ENCODE measurements around the gene BCAS3.
A peak's percentile ranks its signal among the peaks of the same experiment; 100 is the strongest.

The BCAS3 gene

GRCh38 chr17:61393904-61394629 is 716.4 kb downstream of the BCAS3 start:
- FAIRE-seq: no peak

GRCh38 chr17:61394630-61395408 is 717.2 kb downstream of the BCAS3 start:
- no peak for FAIRE-seq

DNA sequence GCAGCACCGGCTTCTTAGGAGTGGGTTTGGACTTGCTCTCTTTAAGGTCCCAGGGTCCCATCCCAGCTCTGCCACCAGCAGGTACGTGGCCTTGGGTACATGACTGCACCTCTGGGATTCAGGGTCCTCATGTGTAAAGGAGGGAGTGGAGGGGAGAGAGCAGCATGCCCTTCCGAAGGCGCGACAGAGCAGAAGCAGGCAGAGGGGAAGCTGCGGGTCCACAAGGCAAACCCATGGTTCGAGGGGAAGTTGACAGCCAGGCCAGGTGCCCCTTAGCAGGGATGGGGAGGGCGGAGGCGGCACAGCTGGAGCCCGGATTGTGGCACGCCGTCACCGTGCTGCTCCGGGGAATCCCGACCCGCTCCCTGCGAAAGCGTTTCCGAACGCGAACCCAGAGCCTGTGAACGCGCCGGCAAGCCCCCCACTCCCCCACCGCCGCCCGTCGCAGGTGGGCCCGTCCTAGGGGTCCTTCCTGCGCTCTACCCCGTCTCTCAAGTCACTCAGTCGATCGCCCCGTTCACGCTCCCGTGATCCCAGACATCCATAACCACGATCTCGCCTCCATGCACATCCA is 717.8 kb downstream of the BCAS3 start:
- FAIRE-seq: no peak

DNA sequence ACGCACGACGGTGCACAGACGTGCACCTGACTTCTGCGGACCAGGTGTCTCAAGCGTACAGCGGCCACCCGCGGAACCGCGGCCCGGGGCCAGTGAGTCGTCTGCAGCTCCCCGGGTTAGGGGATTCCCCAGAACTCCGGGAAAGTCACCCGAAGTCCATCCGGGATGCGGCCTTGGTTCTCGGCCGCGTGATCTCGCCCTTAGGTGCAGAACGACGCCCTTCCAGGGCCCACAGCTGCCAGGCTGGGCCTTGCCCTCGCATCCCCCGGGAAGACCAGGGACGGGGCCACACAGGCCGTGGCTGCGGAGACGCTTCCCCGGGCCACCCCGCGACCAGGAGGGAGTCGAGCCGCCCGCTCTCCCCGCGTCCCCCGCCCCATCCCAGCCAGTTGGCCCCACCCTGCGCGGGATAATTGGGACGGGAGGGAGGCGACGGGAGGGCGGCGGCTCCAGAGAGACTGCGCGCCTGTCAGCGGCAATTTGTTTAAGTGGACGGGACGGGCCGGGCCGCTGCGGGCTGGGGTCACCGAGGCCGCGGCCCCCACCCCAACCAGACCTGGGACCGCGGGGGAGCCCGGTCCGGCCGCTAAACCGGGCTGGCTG is 718.4 kb downstream of the BCAS3 start:
- FAIRE-seq: no peak

- no peak for FAIRE-seq
Observed at GRCh38 chr17:61396586-61397085, 719.0 kb downstream of the BCAS3 start.

GRCh38 chr17:61397086-61397842 is 719.6 kb downstream of the BCAS3 start:
- FAIRE-seq: no peak

- FAIRE-seq: no peak
Observed at GRCh38 chr17:61398721-61399130, 721.1 kb downstream of the BCAS3 start.

- peak; percentile 89 for FAIRE-seq
Observed at GRCh38 chr17:61399131-61400065, 721.7 kb downstream of the BCAS3 start, which contains the start of gene TBX2. Gene TBX2 (plus strand): TSS chr17:61399843. CDS start chr17:61400177, 334 bp downstream.

GRCh38 chr17:61400066-61400716 is 722.5 kb downstream of the BCAS3 start:
- no peak for FAIRE-seq

GRCh38 chr17:61400717-61401388 is 723.2 kb downstream of the BCAS3 start:
- FAIRE-seq: no peak

DNA sequence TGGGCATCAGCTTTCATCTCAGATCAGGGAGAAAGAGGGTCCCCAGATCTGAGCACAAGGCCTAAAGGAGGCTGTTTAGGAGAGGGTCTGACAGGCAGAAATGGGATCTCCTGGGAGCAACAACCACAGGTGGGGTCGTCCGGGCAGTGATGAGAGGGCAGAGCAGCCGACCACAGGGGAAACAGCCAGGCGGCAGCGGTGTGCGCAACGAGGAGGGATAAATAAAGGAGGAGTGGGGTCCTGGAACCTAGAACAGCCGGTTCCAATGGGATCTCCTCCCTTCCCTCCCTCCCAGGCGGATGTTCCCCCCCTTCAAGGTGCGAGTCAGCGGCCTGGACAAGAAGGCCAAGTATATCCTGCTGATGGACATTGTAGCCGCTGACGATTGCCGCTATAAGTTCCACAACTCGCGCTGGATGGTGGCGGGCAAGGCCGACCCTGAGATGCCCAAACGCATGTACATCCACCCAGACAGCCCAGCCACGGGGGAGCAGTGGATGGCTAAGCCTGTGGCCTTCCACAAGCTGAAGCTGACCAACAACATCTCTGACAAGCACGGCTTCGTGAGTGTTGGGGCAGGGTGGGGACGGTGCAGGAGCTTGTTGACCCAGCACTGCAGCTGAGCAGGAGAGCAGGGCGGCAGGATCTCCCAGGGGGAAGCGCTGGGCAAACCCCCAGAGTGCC is 723.9 kb downstream of the BCAS3 start:
- FAIRE-seq: no peak

- FAIRE-seq: no peak
Observed at GRCh38 chr17:61402073-61402541, 724.5 kb downstream of the BCAS3 start.

DNA sequence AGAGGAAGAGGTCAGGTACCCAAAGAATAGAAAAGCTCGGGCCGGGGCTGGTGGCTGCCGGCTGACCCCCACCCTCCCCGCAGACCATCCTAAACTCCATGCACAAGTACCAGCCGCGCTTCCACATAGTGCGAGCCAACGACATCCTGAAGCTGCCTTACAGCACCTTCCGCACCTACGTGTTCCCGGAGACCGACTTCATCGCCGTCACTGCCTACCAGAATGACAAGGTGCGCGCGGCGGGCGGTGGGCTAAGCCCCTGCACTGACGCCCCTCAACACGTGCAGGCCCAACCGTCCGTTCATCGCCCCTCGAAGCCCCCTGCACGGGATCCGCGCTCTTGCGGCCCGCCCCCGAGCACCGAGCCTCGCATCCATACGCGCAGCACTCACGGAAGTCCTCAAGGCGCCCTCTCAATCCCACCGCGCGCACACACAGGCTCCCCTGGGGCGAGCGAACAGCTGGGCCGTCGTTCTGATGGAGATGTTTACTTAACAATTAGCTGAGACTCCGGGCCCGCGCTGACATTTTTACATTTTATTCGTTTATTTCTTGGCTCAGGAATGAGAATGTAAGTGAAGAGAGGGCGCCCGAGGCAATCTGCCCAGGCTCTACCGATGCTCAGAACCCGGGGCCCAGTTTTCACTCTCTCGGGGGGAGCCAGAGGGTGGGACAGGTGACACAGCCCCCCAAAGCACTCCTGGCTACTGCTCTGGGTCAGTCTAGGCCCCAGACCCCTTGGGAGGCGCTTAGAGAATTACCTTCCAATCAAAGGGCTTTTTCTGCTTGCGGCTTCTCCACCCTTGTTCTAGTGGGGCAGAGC is 725.5 kb downstream of the BCAS3 start:
- FAIRE-seq: no peak

GRCh38 chr17:61403801-61404662 is 726.4 kb downstream of the BCAS3 start:
- no peak for FAIRE-seq

- no peak for FAIRE-seq
Observed at GRCh38 chr17:61404663-61404912, 726.9 kb downstream of the BCAS3 start.

- FAIRE-seq: no peak
Observed at GRCh38 chr17:61404913-61405685, 727.4 kb downstream of the BCAS3 start.
